NCI-H226 (cell line): Measurements from ENCODE around the gene ZAR1L.
"Not testable (repeated sequence)": the region's sequence is repeated elsewhere in the genome, so short reads cannot be mapped to it uniquely, and the experiment has no call there.

ENCODE experiments used
- DNase-seq: peaks from one replicate; pipeline ENCODE4 v3.0.0-alpha.2; 2015

Gene ZAR1L

DNA sequence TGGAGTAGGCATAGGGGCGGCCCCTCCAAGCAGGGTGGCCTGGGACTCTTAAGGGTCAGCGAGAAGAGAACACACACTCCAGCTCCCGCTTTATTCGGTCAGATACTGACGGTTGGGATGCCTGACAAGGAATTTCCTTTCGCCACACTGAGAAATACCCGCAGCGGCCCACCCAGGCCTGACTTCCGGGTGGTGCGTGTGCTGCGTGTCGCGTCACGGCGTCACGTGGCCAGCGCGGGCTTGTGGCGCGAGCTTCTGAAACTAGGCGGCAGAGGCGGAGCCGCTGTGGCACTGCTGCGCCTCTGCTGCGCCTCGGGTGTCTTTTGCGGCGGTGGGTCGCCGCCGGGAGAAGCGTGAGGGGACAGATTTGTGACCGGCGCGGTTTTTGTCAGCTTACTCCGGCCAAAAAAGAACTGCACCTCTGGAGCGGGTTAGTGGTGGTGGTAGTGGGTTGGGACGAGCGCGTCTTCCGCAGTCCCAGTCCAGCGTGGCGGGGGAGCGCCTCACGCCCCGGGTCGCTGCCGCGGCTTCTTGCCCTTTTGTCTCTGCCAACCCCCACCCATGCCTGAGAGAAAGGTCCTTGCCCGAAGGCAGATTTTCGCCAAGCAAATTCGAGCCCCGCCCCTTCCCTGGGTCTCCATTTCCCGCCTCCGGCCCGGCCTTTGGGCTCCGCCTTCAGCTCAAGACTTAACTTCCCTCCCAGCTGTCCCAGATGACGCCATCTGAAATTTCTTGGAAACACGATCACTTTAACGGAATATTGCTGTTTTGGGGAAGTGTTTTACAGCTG is at the start of gene ZAR1L, which contains the start of gene BRCA2:
Gene ZAR1L, minus strand, starts transcription at position 126 of the 790 bp plus-strand sequence. CDS start 3,438 bp downstream, outside the sequence.
Gene BRCA2, plus strand, starts transcription at position 271 of the 790 bp plus-strand sequence. CDS start 953 bp downstream, outside the sequence.
- peak; percentile 56 for DNase-seq

- DNase-seq = no peak
Observed at GRCh38 chr13:32362574-32362973, 47.4 kb upstream of the ZAR1L start.

DNA sequence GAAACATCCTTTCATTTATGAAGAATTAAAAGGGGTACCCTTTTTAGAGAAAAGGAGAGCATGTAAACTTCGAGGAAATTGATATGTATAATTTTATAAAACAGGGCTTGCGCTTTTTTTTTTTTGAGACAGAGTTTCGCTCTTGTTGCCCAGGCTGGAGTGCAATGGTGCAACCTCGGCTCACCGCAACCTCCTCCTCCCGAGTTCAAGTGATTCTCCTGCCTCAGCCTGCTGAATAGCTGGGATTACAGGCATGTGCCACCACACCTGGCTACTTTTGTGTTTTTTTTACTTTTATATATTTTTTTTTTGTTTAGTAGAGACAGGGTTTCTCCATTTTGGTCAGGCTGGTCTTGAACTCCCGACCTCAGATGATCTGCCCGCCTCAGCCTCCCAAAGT is 40.8 kb upstream of the ZAR1L start:
- DNase-seq = not testable (repeated sequence)

DNA sequence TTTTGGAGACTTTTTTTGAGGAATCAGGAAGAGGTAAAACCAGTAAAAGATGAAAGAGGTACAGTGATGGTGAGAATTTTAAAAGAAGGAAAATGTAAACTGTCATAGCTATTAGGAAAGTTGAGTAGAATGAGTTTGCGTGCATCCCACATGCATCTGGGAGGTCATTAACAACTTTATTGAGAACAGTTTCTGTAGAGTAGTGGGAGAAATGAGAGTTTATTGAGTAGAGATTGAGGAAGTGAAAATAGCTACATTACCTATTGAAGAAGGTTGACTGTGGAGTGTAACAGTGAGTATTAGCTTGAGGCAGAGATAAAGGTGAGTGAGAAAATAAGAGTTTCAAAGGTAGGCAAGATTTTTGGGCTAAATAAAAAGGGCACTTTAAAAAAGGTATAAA is 38.9 kb upstream of the ZAR1L start:
- DNase-seq = no peak

DNA sequence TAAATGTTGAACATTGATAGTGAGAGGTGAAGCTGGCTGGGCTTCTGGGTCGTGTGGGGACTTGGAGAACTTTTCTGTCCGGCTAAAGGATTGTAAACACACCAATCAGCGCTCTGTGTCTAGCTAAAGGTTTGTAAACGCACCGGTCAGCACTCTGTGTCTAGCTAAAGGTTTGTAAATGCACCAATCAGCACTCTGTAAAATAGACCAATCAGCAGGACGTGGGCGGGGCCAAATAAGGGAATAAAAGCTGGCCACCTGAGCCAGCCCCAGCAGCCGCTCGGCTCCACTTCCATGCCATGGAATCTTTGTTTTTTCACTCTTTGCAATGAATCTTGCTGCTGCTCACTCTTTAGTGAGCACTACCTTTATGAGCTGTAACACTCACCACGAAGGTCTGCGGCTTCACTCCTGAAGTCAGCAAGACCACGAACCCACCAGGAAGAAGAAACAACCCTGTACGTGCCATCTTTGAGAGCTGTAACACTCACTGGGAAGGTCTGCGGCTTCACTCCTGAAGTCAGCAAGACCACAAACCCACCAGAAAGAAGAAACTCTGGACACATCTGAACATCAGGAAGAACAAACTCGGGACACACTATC is 35.8 kb upstream of the ZAR1L start:
- not testable (repeated sequence) for DNase-seq

DNA sequence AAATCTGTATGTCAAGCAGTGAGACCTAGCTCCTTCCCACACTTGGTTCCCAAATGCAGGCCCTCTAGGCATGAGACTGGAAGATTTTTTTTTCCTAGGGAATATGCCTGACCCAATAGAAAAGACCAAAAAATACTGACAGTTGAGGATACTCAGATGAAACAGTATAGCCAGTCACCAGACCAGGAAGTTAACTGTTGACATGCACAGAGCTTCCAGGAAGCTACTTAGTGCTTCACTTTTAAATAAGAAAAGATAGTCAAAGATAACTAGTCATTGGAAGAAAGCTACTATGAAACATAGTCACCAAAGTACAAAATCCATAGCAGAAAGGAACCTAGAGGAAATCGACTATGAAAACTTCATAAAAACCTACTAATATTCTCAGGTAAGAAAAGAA is 32.5 kb upstream of the ZAR1L start:
- no peak for DNase-seq

GRCh38 chr13:32340914-32341313 is 25.8 kb upstream of the ZAR1L start:
- no peak for DNase-seq

DNA sequence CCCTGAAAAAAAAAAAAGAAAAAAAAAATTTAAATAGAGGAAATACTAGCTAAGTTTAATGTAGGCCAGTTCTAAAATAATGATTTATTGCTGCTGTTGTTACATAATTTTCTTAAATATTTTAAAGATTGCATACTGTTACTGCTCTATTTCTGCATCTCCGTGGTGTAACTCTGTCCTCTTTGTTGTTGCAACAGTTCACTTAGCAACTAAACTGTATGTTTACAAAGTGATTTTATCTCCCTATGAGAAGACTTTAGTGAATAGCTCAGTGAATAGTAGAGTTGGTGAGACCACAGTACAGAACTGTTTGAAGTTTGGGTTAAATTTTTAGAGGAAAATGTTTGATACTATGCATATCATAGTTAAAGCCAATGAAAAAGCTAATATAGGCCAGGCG is 19.5 kb upstream of the ZAR1L start:
- no peak for DNase-seq

- peak; percentile 3 for DNase-seq
Observed at GRCh38 chr13:32330441-32330840, 15.3 kb upstream of the ZAR1L start.

- no peak for DNase-seq
Observed at GRCh38 chr13:32323912-32324311, 8.7 kb upstream of the ZAR1L start.

- no peak for DNase-seq
Observed at GRCh38 chr13:32320528-32320927, 5.4 kb upstream of the ZAR1L start.

DNA sequence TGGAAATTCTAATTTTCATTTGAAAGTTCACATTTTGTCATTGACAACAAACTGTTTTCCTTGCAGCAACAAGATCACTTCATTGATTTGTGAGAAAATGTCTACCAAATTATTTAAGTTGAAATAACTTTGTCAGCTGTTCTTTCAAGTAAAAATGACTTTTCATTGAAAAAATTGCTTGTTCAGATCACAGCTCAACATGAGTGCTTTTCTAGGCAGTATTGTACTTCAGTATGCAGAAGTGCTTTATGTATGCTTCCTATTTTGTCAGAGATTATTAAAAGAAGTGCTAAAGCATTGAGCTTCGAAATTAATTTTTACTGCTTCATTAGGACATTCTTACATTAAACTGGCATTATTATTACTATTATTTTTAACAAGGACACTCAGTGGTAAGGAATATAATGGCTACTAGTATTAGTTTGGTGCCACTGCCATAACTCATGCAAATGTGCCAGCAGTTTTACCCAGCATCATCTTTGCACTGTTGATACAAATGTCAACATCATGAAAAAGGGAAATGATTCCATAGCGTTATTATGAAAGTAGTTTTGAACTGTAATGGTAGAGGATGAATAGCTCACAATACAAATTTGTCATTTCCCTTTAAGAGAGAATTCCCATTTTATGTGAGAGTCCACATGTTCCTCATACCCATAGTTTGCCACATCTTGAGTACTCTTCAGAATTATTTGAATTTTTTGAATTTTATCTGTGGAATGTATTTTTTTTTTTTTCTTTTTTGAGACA is 2.7 kb upstream of the ZAR1L start:
- no peak for DNase-seq

DNA sequence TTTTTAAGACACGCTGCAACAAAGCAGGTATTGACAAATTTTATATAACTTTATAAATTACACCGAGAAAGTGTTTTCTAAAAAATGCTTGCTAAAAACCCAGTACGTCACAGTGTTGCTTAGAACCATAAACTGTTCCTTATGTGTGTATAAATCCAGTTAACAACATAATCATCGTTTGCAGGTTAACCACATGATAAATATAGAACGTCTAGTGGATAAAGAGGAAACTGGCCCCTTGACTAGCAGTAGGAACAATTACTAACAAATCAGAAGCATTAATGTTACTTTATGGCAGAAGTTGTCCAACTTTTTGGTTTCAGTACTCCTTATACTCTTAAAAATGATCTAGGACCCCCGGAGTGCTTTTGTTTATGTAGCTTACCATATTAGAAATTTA is 1.3 kb upstream of the ZAR1L start:
- no peak for DNase-seq

DNA sequence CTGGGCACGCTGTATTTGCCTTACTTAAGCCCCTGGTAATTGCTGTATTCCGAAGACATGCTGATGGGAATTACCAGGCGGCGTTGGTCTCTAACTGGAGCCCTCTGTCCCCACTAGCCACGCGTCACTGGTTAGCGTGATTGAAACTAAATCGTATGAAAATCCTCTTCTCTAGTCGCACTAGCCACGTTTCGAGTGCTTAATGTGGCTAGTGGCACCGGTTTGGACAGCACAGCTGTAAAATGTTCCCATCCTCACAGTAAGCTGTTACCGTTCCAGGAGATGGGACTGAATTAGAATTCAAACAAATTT is 821 bp upstream of the ZAR1L start:
- no peak for DNase-seq

DNA sequence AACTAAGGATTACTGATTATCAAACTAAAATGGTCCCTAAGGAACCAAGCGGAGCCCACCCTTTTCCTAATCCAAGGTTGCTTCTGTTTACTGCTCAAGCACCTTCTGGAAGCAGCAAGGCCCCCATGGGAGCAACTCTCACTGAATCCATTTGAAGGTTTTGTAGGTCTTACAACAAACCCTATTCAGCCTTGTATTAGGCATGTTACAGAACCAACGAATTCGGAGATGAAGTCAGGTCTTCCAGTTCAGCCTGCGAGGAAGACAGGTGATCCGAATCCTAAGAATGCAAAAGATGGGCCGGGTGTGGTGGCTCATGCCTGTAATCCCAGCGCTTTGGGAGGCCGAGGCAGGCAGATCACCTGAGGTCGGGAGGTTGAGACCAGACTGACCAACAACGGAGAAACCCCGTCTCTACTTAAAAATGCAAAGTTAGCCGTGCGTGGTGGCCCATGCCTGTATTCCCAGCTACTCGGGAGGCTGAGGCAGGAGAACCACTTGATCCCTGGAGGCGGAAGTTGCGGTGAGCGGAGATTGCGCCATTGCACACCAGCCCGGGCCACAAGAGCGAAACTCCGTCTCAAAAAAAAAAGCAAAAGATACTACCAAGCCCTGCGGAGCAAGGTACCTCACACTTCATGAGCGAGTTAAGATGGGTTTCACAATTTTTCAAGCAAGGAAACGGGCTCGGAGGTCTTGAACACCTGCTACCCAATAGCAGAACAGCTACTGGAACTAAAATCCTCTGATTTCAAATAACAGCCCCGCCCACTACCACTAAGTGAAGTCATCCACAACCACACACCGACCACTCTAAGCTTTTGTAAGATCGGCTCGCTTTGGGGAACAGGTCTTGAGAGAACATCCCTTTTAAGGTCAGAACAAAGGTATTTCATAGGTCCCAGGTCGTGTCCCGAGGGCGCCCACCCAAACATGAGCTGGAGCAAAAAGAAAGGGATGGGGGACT is 609 bp downstream of the ZAR1L start:
- peak; percentile 14 for DNase-seq

DNA sequence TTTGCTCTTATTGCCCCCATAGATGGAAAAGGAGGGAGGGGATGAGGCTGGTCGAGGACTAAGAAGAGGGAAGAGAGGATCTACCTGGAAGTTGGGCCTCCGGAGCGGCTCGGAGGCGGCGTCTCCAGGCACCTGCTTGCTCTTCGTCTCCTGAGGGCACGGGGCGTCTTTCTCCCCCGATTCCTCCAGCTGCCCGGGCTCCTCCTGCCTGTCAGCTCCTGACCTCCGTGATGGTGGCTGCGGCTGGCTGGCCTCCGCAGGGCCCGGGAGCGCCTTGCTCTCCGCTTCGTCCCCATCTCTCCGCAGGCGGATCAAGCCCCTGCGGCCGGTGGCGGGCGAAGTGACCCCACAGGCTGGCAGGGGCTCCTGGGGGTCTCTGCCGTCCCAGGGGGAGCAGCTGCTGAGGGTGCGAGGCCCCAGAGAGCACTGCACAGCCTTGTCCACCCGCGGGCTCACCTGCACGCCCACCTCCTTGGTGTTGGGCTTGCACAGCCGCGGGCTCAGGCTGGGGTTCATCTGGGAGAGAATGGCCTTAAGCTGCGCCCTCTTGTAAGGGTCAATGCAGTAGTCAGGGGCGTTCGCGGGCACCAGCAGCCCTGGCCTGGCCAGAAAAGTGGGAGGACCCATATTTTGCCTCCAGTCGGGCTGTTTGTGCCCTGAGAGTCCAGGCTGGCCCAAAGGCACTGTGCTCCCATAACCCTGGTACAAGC is 3.8 kb downstream of the ZAR1L start:
- no peak for DNase-seq

DNA sequence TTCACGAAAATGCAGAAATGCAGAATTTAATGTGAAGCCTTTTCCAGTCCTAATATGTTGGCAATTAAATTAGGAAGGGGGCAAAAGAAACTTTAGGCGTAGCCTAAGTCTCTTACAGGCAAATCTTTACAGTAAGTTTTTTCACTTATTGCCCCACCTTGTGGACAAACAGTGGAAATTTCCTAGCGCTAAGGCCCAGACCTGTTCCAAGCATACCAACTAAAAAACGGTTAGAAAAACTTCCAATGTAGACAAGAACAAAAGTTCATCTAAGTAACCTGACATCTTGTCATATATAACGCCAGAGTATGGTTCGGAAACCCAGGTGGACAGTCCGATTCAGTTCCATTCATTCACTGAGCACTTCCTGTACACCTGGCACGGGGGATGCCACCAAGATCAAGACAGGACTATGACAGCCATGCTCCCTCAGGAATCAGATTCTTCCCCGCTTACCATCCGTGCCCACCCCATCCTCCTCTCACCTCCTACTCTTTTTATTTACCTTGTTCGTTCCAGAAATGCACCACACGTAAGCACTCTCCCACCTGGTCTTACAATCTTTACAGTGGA is 4.9 kb downstream of the ZAR1L start:
- peak; percentile 7 for DNase-seq

DNA sequence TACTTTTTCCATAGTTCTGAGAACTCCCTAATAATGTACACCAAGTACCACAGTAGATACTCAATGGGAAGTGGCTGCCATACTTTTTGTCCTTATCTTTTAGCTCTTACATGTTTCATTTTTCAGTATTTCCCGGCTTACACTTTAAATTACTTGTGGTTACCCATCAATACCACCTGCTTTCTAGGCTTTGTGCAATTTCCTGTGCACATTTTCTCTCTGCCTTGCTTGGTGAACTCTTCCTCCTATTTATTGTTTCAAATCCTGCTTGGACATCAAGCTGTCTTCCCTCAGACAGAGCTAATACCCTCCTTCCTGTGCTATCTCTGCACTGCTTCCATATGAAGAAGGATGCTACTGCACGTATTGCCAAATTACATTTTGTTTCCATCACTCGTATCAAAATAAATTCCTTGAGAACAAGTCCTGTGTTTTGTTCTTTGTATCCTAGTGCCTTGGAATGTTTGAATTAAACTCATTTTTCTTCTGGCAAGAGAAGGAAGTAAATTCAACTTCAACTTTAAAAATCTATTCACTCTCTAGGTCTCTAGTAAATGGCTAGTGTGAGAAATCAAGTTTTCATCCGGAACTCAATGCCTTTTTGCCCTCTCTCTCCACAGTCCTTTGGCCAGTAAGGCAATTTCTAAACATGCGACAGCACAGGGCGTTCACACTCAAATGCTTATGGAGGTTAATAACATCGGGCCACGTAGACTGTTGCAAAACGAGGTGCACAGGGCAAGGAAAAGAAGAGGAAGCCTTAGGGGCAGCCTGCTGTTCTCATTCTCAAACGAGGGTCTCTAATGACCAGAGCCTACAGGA is 5.6 kb downstream of the ZAR1L start:
- DNase-seq = no peak

GRCh38 chr13:32305646-32306045 is 9.5 kb downstream of the ZAR1L start:
- no peak for DNase-seq

GRCh38 chr13:32302461-32302860 is 12.7 kb downstream of the ZAR1L start:
- no peak for DNase-seq

- no peak for DNase-seq
Observed at GRCh38 chr13:32300920-32301319, 14.2 kb downstream of the ZAR1L start.
